TTC549 (cell line): ENCODE measurements around the gene MCM6.
"Not testable (repeated sequence)": the region's sequence is repeated elsewhere in the genome, so short reads cannot be mapped to it uniquely, and the experiment has no call there.

ENCODE experiments used
- FAIRE-seq: peaks from 2 replicates; lab custom pipeline; 2012; peaks lifted over from hg19 to GRCh38; lab: Jason Lieb, UNC

The MCM6 gene

DNA sequence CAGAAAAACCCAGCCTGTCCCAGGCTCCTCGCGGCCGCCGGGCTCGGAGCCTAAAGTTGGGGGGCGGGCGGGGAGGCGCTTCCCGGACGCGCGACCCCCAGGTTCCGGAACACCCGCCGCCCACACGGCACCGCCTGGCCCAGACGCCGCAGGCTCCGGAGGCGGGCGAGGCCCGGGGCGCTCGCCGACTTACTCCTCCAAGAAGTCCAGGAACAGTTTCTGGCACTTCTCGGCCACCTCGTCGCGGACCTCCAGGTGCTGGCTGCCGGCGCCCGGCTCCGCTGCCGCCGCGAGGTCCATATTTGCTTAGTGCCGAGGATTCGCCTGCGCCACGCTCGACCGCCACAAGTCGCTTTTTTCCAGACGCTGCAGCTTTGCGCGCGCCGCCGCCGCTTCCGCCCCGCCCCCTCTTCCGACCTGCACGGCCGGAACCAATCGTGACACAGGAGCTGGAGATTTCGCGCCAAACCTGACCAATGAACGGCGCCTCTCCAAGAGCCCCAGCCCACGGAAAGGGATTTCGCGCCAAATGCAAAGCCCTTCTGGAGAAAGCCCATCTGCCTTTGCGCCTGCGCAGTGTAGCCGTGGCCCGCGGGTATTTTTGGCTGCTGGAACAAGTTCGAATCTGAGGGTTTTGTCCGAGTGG lies at the start of gene MCM6:
Gene MCM6, minus strand, starts transcription at position 378 of the 646 bp plus-strand sequence. Its CDS starts 78 bp downstream, at position 300.
- peak; percentile 97 for FAIRE-seq

DNA sequence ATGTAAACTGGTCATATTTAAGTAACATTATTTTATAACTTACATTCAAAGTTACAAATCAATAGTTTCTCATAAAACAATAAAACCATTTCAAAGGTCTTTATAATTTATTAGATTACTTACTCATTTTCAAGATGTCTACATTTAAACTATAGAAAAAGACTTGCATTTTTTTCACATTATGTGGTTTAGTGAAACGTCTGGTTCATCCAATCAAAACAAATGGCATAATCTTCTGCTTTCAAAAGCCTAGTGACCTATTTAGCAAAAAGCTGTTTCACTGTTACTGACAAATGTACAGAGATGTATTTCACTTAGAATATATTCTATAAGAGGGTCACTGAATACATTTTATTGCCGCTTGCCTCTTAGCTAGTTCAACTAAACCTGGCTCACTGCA lies 49.3 kb upstream of the MCM6 start:
- peak; percentile 73 for FAIRE-seq

DNA sequence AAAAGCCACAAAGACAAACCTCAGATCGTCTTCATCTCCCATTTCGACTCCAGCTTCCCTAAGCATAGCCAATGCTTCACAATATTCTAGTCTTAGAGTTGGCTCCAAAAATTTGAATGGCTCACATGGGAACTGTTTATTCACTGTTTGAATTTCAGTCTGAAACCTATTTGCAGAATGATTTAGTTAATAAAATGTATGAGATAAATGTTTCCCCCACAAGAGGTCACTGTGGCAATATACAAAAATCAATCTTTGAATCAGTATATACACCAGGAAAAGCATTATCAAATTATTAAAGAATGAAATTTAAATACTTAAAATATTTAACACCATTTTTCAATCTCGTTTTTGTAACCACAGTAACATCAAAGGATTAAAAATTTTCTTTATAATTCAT lies 40.0 kb upstream of the MCM6 start:
- FAIRE-seq: peak; percentile 95

DNA sequence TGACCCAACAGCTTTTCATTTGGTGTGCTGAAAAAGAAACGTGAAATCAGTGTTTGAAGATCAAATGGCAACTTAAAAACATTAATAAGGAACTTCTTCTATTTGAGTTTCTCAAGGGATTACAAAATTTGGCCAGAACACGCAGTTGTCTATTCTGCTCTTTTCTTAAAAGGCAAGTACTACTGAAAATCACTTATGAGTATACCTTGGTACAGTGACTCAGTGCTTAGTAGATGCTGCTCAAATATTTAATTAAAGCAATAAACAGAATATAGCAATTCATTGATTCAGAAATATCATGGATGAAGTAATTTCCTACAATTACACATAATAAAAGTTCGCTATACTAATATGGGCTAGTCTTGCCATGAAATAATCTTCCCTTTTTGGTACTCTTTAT lies 38.2 kb upstream of the MCM6 start:
- no peak for FAIRE-seq

GRCh38 chr2:135913727-135914365 lies 37.6 kb upstream of the MCM6 start:
- FAIRE-seq: peak; percentile 92

GRCh38 chr2:135909976-135910375 lies 33.7 kb upstream of the MCM6 start:
- FAIRE-seq: no peak

- FAIRE-seq: no peak
Measured at GRCh38 chr2:135905679-135906078, 29.4 kb upstream of the MCM6 start.

DNA sequence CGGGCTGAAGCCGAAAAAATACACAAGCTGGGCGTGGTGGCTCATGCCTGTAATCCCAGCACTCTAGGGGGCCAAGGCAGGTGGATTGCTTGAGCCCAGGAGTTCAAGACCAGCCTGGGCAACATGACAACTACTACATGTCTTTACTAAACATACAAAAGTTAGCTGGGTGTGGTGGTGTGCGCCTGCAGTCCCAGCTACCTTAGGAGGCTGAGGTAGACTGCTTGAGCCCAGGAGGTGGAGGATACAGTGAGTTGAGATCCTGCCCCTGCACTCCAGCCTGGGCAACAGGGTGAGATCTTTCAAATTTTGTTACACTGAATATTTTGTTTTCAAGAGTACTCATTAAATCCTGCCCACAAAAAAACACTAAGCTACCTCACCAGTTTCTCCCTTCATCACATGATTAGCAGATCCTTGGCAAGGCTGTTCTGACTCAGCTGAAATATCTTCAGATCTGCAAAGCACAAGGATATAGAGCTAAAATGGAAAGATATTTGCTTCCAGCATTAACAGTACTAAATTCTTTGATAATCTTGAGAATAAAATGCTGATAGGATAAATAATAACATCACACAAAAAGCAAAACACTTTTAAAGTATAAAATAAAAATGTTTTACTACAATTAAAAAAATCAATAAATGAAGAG lies 28.2 kb upstream of the MCM6 start:
- FAIRE-seq: no peak

GRCh38 chr2:135903650-135904049 lies 27.4 kb upstream of the MCM6 start:
- FAIRE-seq: no peak

DNA sequence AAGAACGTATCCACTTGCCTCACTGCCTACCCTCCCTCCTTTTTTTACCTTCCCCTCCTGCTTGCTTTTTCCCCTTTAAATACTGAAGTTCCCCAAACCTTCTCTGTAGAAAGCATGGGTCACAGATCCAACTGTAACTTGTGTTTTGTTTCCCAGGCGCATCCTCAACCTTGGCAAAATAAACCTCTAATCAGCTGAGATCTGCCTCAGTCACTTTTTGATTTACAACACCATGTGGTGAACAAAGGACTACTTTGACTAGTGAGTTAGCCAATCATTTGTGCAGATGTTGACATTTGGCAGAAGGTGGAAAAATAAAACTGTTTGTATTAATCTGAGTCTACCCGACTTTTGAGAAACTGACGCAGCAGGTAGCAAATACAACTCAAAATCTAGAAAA lies 23.3 kb upstream of the MCM6 start:
- FAIRE-seq: no peak

- no peak for FAIRE-seq
Measured at GRCh38 chr2:135898234-135898786, 22.1 kb upstream of the MCM6 start.

GRCh38 chr2:135894930-135895329 lies 18.7 kb upstream of the MCM6 start:
- FAIRE-seq: no peak

DNA sequence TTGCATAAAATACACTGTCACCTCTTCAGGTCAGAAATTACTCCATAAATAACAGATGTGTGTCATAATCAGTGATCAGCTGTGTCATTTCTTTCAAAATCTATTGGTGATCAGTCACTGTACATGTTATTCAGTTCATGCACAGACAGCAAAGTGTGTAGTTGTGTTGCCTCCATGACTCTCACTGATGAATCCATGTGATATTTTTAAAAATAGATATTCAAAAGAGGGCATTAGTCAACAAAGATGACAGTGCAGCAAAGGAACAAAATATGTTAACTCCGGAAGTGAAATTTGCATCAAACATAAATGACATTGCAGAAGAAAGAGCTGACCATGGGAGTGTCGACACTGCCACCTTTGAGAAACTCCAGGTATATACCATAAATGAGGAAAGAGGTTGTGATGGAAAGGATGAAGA lies 17.1 kb upstream of the MCM6 start:
- FAIRE-seq: no peak

DNA sequence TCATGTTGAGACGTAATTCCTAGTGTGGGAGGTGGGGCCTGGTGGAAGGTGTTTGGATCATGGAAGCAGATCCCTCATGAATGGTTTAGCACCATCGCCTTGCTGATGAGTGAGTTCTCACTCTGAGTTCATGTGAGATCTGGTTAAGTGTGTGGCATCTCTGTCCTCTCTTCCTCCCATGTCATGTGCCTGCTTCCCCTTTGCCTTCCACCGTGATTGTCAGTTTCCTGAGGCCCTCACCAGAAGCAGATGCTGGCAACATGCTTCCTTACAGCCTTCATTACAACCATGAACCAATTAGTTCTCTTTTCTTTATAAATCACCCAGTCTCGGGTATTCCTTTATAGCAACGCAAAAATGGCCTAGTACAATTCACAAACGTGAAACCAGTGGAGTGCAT lies 14.6 kb upstream of the MCM6 start:
- FAIRE-seq: no peak

- FAIRE-seq: no peak
Measured at GRCh38 chr2:135890149-135890548, 13.9 kb upstream of the MCM6 start.

DNA sequence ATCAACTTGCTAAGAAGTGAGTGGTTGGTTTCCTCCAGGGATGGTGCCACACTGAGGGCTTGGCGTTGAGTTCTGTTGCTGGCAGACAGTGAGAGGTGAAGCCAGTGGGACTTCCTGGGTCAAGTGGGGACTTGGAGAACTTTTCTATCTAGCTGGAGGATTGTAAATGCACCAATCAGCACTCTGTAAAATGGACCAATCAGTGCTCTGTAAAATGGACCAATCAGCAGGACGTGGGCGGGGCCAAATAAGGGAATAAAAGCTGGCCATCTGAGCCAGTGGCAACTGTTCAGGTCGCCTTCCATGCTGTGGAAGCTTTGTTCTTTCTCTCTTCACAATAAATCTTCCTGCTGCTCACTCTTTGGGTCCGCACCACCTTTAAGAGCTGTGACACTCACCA lies 12.3 kb upstream of the MCM6 start:
- not testable (repeated sequence) for FAIRE-seq

DNA sequence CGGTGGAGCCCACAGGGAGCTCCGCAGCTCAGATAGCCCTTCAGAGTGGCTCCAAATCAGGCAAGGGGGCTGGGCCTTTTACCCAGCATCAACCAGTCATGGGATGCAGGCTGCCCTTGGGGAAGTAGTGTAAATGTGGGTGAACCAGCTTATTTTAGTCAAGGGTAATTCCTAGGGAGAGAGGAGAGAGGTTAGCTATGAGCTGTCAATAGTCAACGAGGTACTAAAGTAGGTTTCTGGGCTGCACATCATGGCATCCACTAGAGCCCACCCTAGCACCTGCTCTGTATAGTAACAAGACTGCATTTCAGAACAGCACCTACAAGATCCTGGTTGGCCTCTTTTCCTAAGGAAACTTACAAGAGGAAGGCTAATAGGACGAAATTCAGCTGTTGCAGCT lies 9.5 kb upstream of the MCM6 start:
- no peak for FAIRE-seq

- FAIRE-seq: no peak
Measured at GRCh38 chr2:135882415-135882814, 6.2 kb upstream of the MCM6 start.

DNA sequence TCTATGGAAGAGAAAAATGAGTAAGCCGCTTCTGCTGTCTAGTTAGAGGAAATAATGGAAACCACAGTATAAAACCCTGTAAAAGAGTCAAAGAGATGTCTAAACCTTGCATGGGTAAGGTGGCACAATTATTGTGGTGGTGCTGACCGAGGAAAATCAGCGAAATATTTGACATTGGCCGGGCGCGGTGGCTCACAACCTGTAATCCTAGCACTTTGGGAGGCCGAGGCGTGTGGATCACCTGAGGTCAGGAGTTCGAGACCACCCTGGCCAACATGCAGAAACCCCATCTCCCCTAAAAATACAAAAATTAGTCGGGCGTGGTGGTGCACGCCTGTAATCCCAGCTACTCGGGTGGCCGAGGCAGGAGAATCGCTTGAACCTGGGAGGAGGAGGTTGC lies 527 bp upstream of the MCM6 start:
- not testable (repeated sequence) for FAIRE-seq

- FAIRE-seq: no peak
Measured at GRCh38 chr2:135875491-135876065, 665 bp downstream of the MCM6 start.

- no peak for FAIRE-seq
Measured at GRCh38 chr2:135874777-135875365, 1.4 kb downstream of the MCM6 start.

GRCh38 chr2:135870571-135870970 lies 5.7 kb downstream of the MCM6 start:
- FAIRE-seq: no peak

DNA sequence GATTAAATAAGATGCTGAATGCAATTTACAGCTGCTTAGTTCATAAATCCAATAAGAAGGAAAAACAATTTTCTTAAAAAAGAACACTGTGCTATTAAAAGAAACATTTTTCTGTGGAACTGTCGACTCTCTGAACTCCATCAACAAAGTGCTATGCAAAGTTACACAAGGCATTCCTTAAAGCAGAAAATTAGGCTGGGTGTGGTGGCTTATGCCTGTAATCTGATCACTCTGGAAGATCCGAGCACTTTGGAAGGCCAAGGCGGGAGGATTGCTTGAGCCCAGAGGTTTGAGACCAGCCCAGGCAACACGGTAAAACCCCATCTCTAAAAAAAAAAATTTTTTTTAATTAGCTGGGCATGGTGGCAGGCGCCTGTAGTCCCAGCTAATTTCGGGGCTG lies 13.0 kb downstream of the MCM6 start:
- no peak for FAIRE-seq
